K562 (cell line): ENCODE results near the gene NVL. TPM values are rescaled to one million over a fixed set of nuclear protein-coding genes. Genes with fewer than 3 reads are reported as not detected.

ENCODE experiments used
- CAMTA2 ChIP-seq: fragments of 250-450 bp; sonication (Bioruptor Pico); conservative IDR thresholded peaks from 2 replicates; pipeline ENCODE4 v1.5.1; 2022
- CCNT2 ChIP-seq: IDR thresholded peaks from 2 replicates; pipeline ENCODE4 v1.6.1; 2011; ENCODE audit warnings: borderline replicate concordance, low read depth, mild to moderate bottlenecking, moderate library complexity, mixed read lengths, low read length; ENCODE audit not compliant: insufficient read length; ENCODE audit errors: extremely low read depth
- E2F8 ChIP-seq: fragments of 450-650 bp; IDR thresholded peaks from 2 replicates; pipeline ENCODE4 v1.7.1; 2018; ENCODE audit warnings: mild to moderate bottlenecking, low read depth; ENCODE audit not compliant: partially characterized antibody
- EGR1 ChIP-seq: fragments of 450-650 bp; conservative IDR thresholded peaks from 2 replicates; pipeline ENCODE4 v1.6.1; 2017; ENCODE audit warnings: mild to moderate bottlenecking
- HCFC1 ChIP-seq: IDR thresholded peaks from 2 replicates; pipeline ENCODE4 v1.6.1; 2012; ENCODE audit warnings: low read depth, low read length, improper control_type of control experiment
- HDAC8 ChIP-seq: fragments of 450-650 bp; IDR thresholded peaks from 2 replicates; pipeline ENCODE4 v1.6.1; 2016; ENCODE audit warnings: mild to moderate bottlenecking, missing genetic modification characterization, moderate library complexity, missing compliant biosample characterization
- KDM1A ChIP-seq, 2 experiments: fragments of 450-650 bp; IDR thresholded peaks; 2 replicates each; pipeline ENCODE4 v1.6.1; 2016; ENCODE audit warnings: mild to moderate bottlenecking in 2 of 2
- MTA1 ChIP-seq: fragments of 450-650 bp; IDR thresholded peaks from 2 replicates; pipeline ENCODE4 v1.6.1; 2017; ENCODE audit warnings: borderline replicate concordance
- NCOA1 ChIP-seq: fragments of 450-650 bp; IDR thresholded peaks from 2 replicates; pipeline ENCODE4 v1.6.1; 2016; ENCODE audit warnings: low read depth
- PHTF2 ChIP-seq: fragments of 250-450 bp; sonication (Bioruptor Pico); IDR thresholded peaks from 2 replicates; pipeline ENCODE4 v1.5.0; 2021; ENCODE audit warnings: mild to moderate bottlenecking
- RNF2 ChIP-seq: sonication (generic); IDR thresholded peaks from 2 replicates; pipeline ENCODE4 v1.6.1; 2016
- SMARCE1 ChIP-seq: fragments of 450-650 bp; IDR thresholded peaks from 2 replicates; pipeline ENCODE4 v1.7.1; 2016; ENCODE audit warnings: mild to moderate bottlenecking
- TCF15 ChIP-seq: fragments of 250-450 bp; sonication (Bioruptor Pico); IDR thresholded peaks from 2 replicates; pipeline ENCODE4 v1.8.0; 2022; ENCODE audit warnings: moderate library complexity, mild to moderate bottlenecking, inconsistent platforms
- ZKSCAN8 ChIP-seq: fragments of 200-800 bp; sonication (Bioruptor generic); IDR thresholded peaks from 2 replicates; pipeline ENCODE4 v1.6.1; 2016; ENCODE audit warnings: missing genetic modification characterization, missing compliant biosample characterization
- ZMIZ1 ChIP-seq, 2 experiments: fragments of 150-350 bp in 1 of 2; IDR thresholded peaks; 2 replicates each; pipeline ENCODE4 v1.6.1; 2012 to 2016; ENCODE audit warnings: low read depth in 2 of 2, low read length in 2 of 2, mild to moderate bottlenecking in 1 of 2, moderate library complexity in 1 of 2
- polyA plus RNA-seq, 8 experiments: library from polyadenylated mRNA; depleted of rRNA in 4 of 8; stranded (reverse) in 5 of 8; unstranded in 3 of 8; fragments of >200 nt; fragmentation: Nextera tagmentation in 2 of 8; fragmentation: Illumina TruSeq in 1 of 8; extraction: Ambion mirVana in 2 of 8; extraction: Trizol in 1 of 8; gene quantifications; 2 replicates each; pipeline versions ENCODE4 v1.2.1 to v1.2.3, GENCODE V29; 2011 to 2014; ENCODE audit warnings: inconsistent platforms in 1 of 8, missing spikeins in 1 of 8
- total RNA-seq, 7 experiments: library from RNA; depleted of rRNA in 6 of 7; stranded (reverse); fragments of >200 nt in 6 of 7; fragmentation: Illumina TruSeq in 2 of 7; extraction: Trizol in 2 of 7; gene quantifications; 2 replicates each; pipeline versions ENCODE4 v1.2.1 to v1.2.3, GENCODE V29; 2011 to 2021; ENCODE audit warnings: low replicate concordance in 1 of 7

The NVL gene
- total and polyA plus RNA-seq, 9 of the 15 experiments (the other 6 are each of a cell fraction or from before 2014, with no cell fraction given): 32.5 to 86.6 (median 62.9) TPM

- TF ChIP-seq NCOA1: no peak
- peak; percentile 27 for TF ChIP-seq E2F8
- TF ChIP-seq CAMTA2 (CRISPR knock-in tag): no peak
- TF ChIP-seq SMARCE1: no peak
- TF ChIP-seq KDM1A (IDR thresholded peaks at IDR 0.05): peak; percentile 49 to 55; a peak in 2 of 4 replicates
- TF ChIP-seq ZMIZ1 (IDR thresholded peaks at IDR 0.05; ENCODE audit: low read depth in 2 of 2, low read length in 2 of 2): no peak
- no peak for TF ChIP-seq TCF15 (CRISPR knock-in tag)
- no peak for TF ChIP-seq ZKSCAN8 (CRISPR knock-in tag)
- TF ChIP-seq RNF2: 0 out of 2 replicates have a peak, but pooled peaks have one; percentile 15
- no peak for TF ChIP-seq PHTF2 (CRISPR knock-in tag)
- no peak for TF ChIP-seq HCFC1
- no peak for TF ChIP-seq CCNT2
- TF ChIP-seq HDAC8: no peak
- TF ChIP-seq MTA1: no peak
- TF ChIP-seq EGR1: no peak
These were observed 3.4 kb upstream of the NVL start (continued) for GRCh38 chr1:224333309-224333926.
